H9 (cell line): ENCODE data around the gene ZNFX1. TPM values are rescaled to one million over a fixed set of nuclear protein-coding genes. Genes with fewer than 3 reads are reported as not detected.

Source experiments
- DNase-seq: peaks from one replicate; pipeline ENCODE4 v3.0.0-alpha.2; 2017
- H2AFZ ChIP-seq: one replicate; pipeline ENCODE4 v1.6.1; 2013; ENCODE audit warnings: mild to moderate bottlenecking, low read length, control low read depth, moderate library complexity
- H2AK5ac ChIP-seq: 2 replicates; pipeline ENCODE4 v1.6.1; 2013; ENCODE audit warnings: low read length, control low read depth, mixed read lengths; ENCODE audit not compliant: insufficient read length
- H2BK120ac ChIP-seq: one replicate; pipeline ENCODE4 v1.6.1; 2013; ENCODE audit warnings: low read depth, mild to moderate bottlenecking, low read length, control low read depth, inconsistent platforms; ENCODE audit not compliant: poor library complexity, severe bottlenecking
- H2BK12ac ChIP-seq: 2 replicates; pipeline ENCODE4 v1.6.1; 2013; ENCODE audit warnings: low read length, control low read depth, mixed read lengths, low read depth; ENCODE audit not compliant: insufficient read length
- H2BK15ac ChIP-seq: 2 replicates; pipeline ENCODE4 v1.6.1; 2013; ENCODE audit warnings: low read depth, low read length, control low read depth
- H2BK20ac ChIP-seq: one replicate; pipeline ENCODE4 v1.6.1; 2013; ENCODE audit warnings: low read depth, mild to moderate bottlenecking, low read length, control low read depth, inconsistent platforms; ENCODE audit not compliant: poor library complexity, severe bottlenecking
- H2BK5ac ChIP-seq: 2 replicates; pipeline ENCODE4 v1.6.1; 2013; ENCODE audit warnings: low read length, control low read depth, mixed read lengths; ENCODE audit not compliant: insufficient read length
- H3K14ac ChIP-seq: 2 replicates; pipeline ENCODE4 v1.6.1; 2013; ENCODE audit warnings: low read length, control low read depth; ENCODE audit not compliant: insufficient read depth
- H3K18ac ChIP-seq: 2 replicates; pipeline ENCODE4 v1.6.1; 2013; ENCODE audit warnings: low read depth, mild to moderate bottlenecking, mixed read lengths, low read length, control low read depth; ENCODE audit not compliant: insufficient read length
- H3K23ac ChIP-seq: 2 replicates; pipeline ENCODE4 v1.6.1; 2013; ENCODE audit warnings: low read length, control low read depth, mixed read lengths, low read depth; ENCODE audit not compliant: insufficient read length
- H3K23me2 ChIP-seq: 2 replicates; pipeline ENCODE4 v1.6.1; 2013; ENCODE audit warnings: low read depth, mild to moderate bottlenecking, mixed read lengths, low read length, control low read depth; ENCODE audit not compliant: insufficient read length, poor library complexity, severe bottlenecking
- H3K27ac ChIP-seq: 2 replicates; pipeline ENCODE4 v1.5.1; 2013; ENCODE audit warnings: low read length, control low read depth, mixed read lengths, low read depth; ENCODE audit not compliant: insufficient read length
- H3K27me3 ChIP-seq: 2 replicates; pipeline ENCODE4 v1.6.1; 2013; ENCODE audit warnings: low read length, control low read depth, inconsistent platforms; ENCODE audit not compliant: insufficient read depth
- H3K4ac ChIP-seq: 2 replicates; pipeline ENCODE4 v1.6.1; 2013; ENCODE audit warnings: low read depth, mild to moderate bottlenecking, control low read depth, inconsistent platforms, low read length, moderate library complexity
- H3K4me1 ChIP-seq: 2 replicates; pipeline ENCODE4 v1.6.1; 2013; ENCODE audit warnings: low read length, control low read depth, inconsistent platforms; ENCODE audit not compliant: insufficient read depth
- H3K4me2 ChIP-seq: 2 replicates; pipeline ENCODE4 v1.6.1; 2013; ENCODE audit warnings: low read length, control low read depth, mixed read lengths; ENCODE audit not compliant: insufficient read length, insufficient read depth
- H3K56ac ChIP-seq: 2 replicates; pipeline ENCODE4 v1.6.1; 2013; ENCODE audit warnings: low read depth, mild to moderate bottlenecking, mixed read lengths, low read length, control low read depth; ENCODE audit not compliant: insufficient read length
- H3K79me1 ChIP-seq: 2 replicates; pipeline ENCODE4 v1.6.1; 2013; ENCODE audit warnings: low read depth, mild to moderate bottlenecking, moderate library complexity, low read length, control low read depth, inconsistent platforms; ENCODE audit not compliant: insufficient read depth, poor library complexity, severe bottlenecking
- H3K79me2 ChIP-seq: 2 replicates; pipeline ENCODE4 v1.6.1; 2013; ENCODE audit warnings: low read length, control low read depth, inconsistent platforms; ENCODE audit not compliant: insufficient read depth
- H3K9ac ChIP-seq: 2 replicates; pipeline ENCODE4 v1.6.1; 2013; ENCODE audit warnings: low read length, control low read depth, mixed read lengths; ENCODE audit not compliant: insufficient read length; ENCODE audit errors: extremely low read depth
- H3K9me3 ChIP-seq: one replicate; pipeline ENCODE4 v1.6.1; 2013; ENCODE audit warnings: low read depth, low read length, inconsistent platforms; ENCODE audit not compliant: control insufficient read depth
- H3T11ph ChIP-seq: one replicate; pipeline ENCODE4 v1.6.1; 2013; ENCODE audit warnings: mild to moderate bottlenecking, low read length, control low read depth, inconsistent platforms
- H4K20me1 ChIP-seq: one replicate; pipeline ENCODE4 v1.6.1; 2013; ENCODE audit not compliant: control insufficient read depth, insufficient read length, insufficient read depth
- H4K5ac ChIP-seq: 2 replicates; pipeline ENCODE4 v1.6.1; 2013; ENCODE audit warnings: low read depth, mild to moderate bottlenecking, mixed read lengths, low read length, control low read depth; ENCODE audit not compliant: insufficient read length
- H4K8ac ChIP-seq: replicated peaks from 2 replicates; pipeline ENCODE4 v1.6.1; 2013; ENCODE audit warnings: low read length, control low read depth, mixed read lengths, low read depth; ENCODE audit not compliant: insufficient read length
- H4K91ac ChIP-seq: 2 replicates; pipeline ENCODE4 v1.6.1; 2013; ENCODE audit warnings: low read depth, mild to moderate bottlenecking, moderate library complexity, mixed read lengths, low read length, control low read depth; ENCODE audit not compliant: insufficient read length
- H3K27ac Mint-ChIP-seq, 3 experiments: 2 replicates in 2 of 3; 3 replicates in 1 of 3; pipeline ENCODE4 v1.8.0; 2020 to 2021; ENCODE audit warnings: mixed read lengths in 3 of 3, mild to moderate bottlenecking in 1 of 3, moderate library complexity in 1 of 3
- H3K27me3 Mint-ChIP-seq: 2 replicates; pipeline ENCODE4 v1.8.0; 2021; ENCODE audit warnings: low read depth, mild to moderate bottlenecking, moderate library complexity, mixed read lengths
- H3K36me3 Mint-ChIP-seq, 3 experiments: 2 replicates in 2 of 3; 3 replicates in 1 of 3; pipeline ENCODE4 v1.8.0; 2020 to 2021; ENCODE audit warnings: low read depth in 3 of 3, mixed read lengths in 3 of 3; ENCODE audit not compliant: insufficient read depth in 1 of 3
- H3K4me1 Mint-ChIP-seq, 2 experiments: 2 replicates each; pipeline ENCODE4 v1.8.0; 2020; ENCODE audit warnings: mixed read lengths in 2 of 2
- H3K4me3 Mint-ChIP-seq, 2 experiments: 2 replicates in 1 of 2; 3 replicates in 1 of 2; pipeline ENCODE4 v1.8.0; 2020 to 2021; ENCODE audit warnings: mild to moderate bottlenecking in 2 of 2, mixed read lengths in 2 of 2, moderate library complexity in 1 of 2
- H3K9me3 Mint-ChIP-seq, 2 experiments: 2 replicates in 1 of 2; 3 replicates in 1 of 2; pipeline ENCODE4 v1.8.0; 2020; ENCODE audit warnings: mild to moderate bottlenecking in 2 of 2, mixed read lengths in 2 of 2, moderate library complexity in 1 of 2
- WGBS: extraction: QIAGEN DNeasy Blood & Tissue Kit; methylation state at CpG from one replicate; pipeline ENCODE4 v1.1.7; 2013; ENCODE audit warnings: missing lambda C conversion rate, low lambda C conversion rate, mixed read lengths; ENCODE audit not compliant: insufficient read length; ENCODE audit errors: extremely low coverage; 5-methylcytosine and 5-hydroxymethylcytosine counted together
- total RNA-seq: library from RNA; stranded (reverse); gene quantifications from 2 replicates; pipeline ENCODE4 v1.2.1, GENCODE V29; 2021
- TF ChIP-seq, protein P1 (sequence below): fragments of 200-600 bp; sonication (generic); conservative IDR thresholded peaks from 3 replicates; pipeline ENCODE4 v1.8.0; 2021; ENCODE audit warnings: antibody characterized with exemption, mild to moderate bottlenecking

ZNFX1 gene
- total RNA-seq, 1 experiment from 2014 or later = 13.3 TPM

DNA sequence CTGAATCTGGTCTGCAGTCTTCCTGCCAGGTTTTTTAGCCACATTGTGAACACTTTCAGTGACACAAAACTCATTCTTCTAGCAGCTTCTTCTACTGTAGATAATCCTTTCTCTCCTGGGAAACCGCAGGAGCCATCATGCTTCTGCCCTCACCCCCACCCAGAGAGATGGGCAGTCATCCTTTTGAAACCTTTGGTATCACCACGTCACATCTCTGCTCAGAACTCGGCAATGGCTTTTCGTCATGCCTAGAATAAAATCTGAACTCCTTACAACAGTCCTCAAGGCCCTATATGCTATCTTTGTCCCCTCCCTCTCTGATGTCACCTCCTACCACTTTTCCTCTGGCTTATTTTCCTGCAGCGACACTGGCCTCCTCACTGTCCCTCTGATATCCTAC is 46.4 kb upstream of the ZNFX1 start:
- Histone ChIP-seq H3K9me3 (no peaks in the 10 kb centered on the region), H3K27me3 (peaks cover 6% of the 10 kb centered on the region; the same call in 1 of the 2 replicates), H2AK5ac (no peak overlapping the region), H3T11ph (no peak overlapping the region), H3K23me2 (no peaks in the 10 kb centered on the region), H2BK120ac (no peak overlapping the region), H3K27ac (no peak overlapping the region), H3K18ac (no peak overlapping the region), H3K79me1 (no peaks in the 10 kb centered on the region), H2BK20ac (no peak overlapping the region), H4K5ac (no peak overlapping the region), H2BK5ac (no peak overlapping the region), H4K8ac (no peak overlapping the region), H4K20me1 (no peaks in the 10 kb centered on the region), H3K23ac (no peak overlapping the region), H3K4me1 (0 out of 2 replicates have a peak, but pooled peaks cover 5% of the 10 kb centered on the region), H2AFZ (no peak overlapping the region), H3K9ac (no peak overlapping the region), H3K14ac (no peak overlapping the region), H3K56ac (no peak overlapping the region), H4K91ac (no peak overlapping the region), H3K4ac (no peak overlapping the region), H3K79me2 (no peaks in the 10 kb centered on the region), H2BK12ac (no peak overlapping the region), H3K4me2 (no peak overlapping the region), H2BK15ac (no peak overlapping the region)
- no CpG with 5 or more reads among the region's 5 CpGs for WGBS
- peaks cover 24 to 36% of the 10 kb centered on the region in 2 experiments for H3K4me1 Mint-ChIP-seq
- H3K4me3 Mint-ChIP-seq = peak overlapping the region in 1 of 2 experiments; percentile 0; a peak in 1 of 5 replicates
- H3K27me3 Mint-ChIP-seq = peaks cover 26% of the 10 kb centered on the region
- TF ChIP-seq, protein P1, sequence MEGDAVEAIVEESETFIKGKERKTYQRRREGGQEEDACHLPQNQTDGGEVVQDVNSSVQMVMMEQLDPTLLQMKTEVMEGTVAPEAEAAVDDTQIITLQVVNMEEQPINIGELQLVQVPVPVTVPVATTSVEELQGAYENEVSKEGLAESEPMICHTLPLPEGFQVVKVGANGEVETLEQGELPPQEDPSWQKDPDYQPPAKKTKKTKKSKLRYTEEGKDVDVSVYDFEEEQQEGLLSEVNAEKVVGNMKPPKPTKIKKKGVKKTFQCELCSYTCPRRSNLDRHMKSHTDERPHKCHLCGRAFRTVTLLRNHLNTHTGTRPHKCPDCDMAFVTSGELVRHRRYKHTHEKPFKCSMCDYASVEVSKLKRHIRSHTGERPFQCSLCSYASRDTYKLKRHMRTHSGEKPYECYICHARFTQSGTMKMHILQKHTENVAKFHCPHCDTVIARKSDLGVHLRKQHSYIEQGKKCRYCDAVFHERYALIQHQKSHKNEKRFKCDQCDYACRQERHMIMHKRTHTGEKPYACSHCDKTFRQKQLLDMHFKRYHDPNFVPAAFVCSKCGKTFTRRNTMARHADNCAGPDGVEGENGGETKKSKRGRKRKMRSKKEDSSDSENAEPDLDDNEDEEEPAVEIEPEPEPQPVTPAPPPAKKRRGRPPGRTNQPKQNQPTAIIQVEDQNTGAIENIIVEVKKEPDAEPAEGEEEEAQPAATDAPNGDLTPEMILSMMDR = no peak
- no peak for DNase-seq
- H3K36me3 Mint-ChIP-seq = no peaks in the 10 kb centered on the region
- no peak overlapping the region; a peak in 1 of 7 replicates for H3K27ac Mint-ChIP-seq
- H3K9me3 Mint-ChIP-seq = no peaks in the 10 kb centered on the region
